Breast epithelium (tissue), 4 donors: Measurements from ENCODE around the gene SDC1. TPM values are rescaled to one million over a fixed set of nuclear protein-coding genes. Genes with fewer than 3 reads are reported as not detected.
A peak's percentile ranks its signal among the peaks of the same experiment; 100 is the strongest.
"Not testable (repeated sequence)": the region's sequence is repeated elsewhere in the genome, so short reads cannot be mapped to it uniquely, and the experiment has no call there.

ENCODE experiments used
- DNase-seq, 2 donors: peaks; one replicate each; pipeline ENCODE4 v3.0.0-alpha.2; 2019; ENCODE audit warnings: low spot score in 2 of 2
- H3K27ac ChIP-seq, 2 donors: fragments of 200-600 bp; sonication (generic) in 1 of 2; one replicate each; pipeline ENCODE4 v1.5.1; 2016 to 2019; ENCODE audit warnings: mild to moderate bottlenecking in 1 of 2
- H3K27me3 ChIP-seq, 2 donors: fragments of 200-600 bp; sonication (generic) in 1 of 2; one replicate each; pipeline versions ENCODE4 v1.5.1 to v1.6.0; 2017 to 2019; ENCODE audit warnings: control low read depth in 1 of 2, mild to moderate bottlenecking in 1 of 2
- H3K36me3 ChIP-seq: fragments of 200-600 bp; one replicate; pipeline ENCODE4 v1.5.1; 2019
- H3K4me1 ChIP-seq, 2 donors: fragments of 200-600 bp; sonication (generic); one replicate each; pipeline ENCODE4 v1.5.1; 2016 to 2019; ENCODE audit warnings: control low read depth in 1 of 2
- H3K4me3 ChIP-seq, 3 donors: fragments of 200-600 bp; sonication (generic); 1 replicate in 2 of 3; 2 replicates in 1 of 3; pipeline ENCODE4 v1.5.1; 2016 to 2019; ENCODE audit warnings: mild to moderate bottlenecking in 3 of 3, moderate library complexity in 2 of 3
- H3K9me3 ChIP-seq, 2 donors: fragments of 200-600 bp; sonication (generic) in 1 of 2; one replicate each; pipeline ENCODE4 v1.5.1; 2016 to 2019; ENCODE audit warnings: control low read depth in 1 of 2
- CTCF ChIP-seq, 3 donors: fragments of 450-650 bp; IDR thresholded peaks; one replicate each; pipeline ENCODE4 v1.5.1; 2016 to 2017; ENCODE audit warnings: antibody characterized with exemption in 3 of 3, mild to moderate bottlenecking in 3 of 3, moderate library complexity in 3 of 3
- POLR2A ChIP-seq: fragments of 450-650 bp; IDR thresholded peaks from one replicate; pipeline ENCODE4 v1.6.1; 2016; ENCODE audit warnings: antibody characterized with exemption, mild to moderate bottlenecking, moderate library complexity
- POLR2AphosphoS5 ChIP-seq, 3 donors: sonication (generic); formaldehyde crosslinking; IDR thresholded peaks; one replicate each; pipeline ENCODE4 v1.6.1; 2017; ENCODE audit warnings: antibody characterized with exemption in 3 of 3
- intact Hi-C: fragments of 100-400 bp; cut with DNase I; formaldehyde crosslinking; loops from one replicate; pipeline ENCODE4 v1.15.1; 2023; ENCODE audit warnings: low total_unique reads
- total RNA-seq, 3 donors: library from RNA; depleted of rRNA; stranded (reverse); fragments of >200 nt; gene quantifications; one replicate each; pipeline ENCODE4 v1.1.0, GENCODE V29; 2016

SDC1 gene
- 10 to 100 TPM in 2 of 3 donors, 1 to 10 TPM in 1; 2.6 to 51.8 (median 38.7) TPM for total RNA-seq

- DNase-seq, result peak; percentile 52 to 56
- peaks cover 0 to 3% of the 10 kb centered on the region in 2 donors for H3K9me3 ChIP-seq
Observed at GRCh38 chr2:20224716-20225293, at the start of gene SDC1. Gene SDC1 (minus strand): TSS chr2:20225130. CDS start chr2:20224867, 263 bp downstream.

GRCh38 chr2:20273042-20273441 lies 48.1 kb upstream of the SDC1 start:
- Histone ChIP-seq H3K9me3 (no peaks in the 10 kb centered on the region), H3K4me1 (no peaks in the 10 kb centered on the region), H3K36me3 (no peaks in the 10 kb centered on the region), H3K27me3 (no peaks in the 10 kb centered on the region), H3K27ac (no peak overlapping the region), H3K4me3 (no peak overlapping the region)
- no peak for TF ChIP-seq POLR2AphosphoS5 (IDR thresholded peaks at IDR 0.05)
- no peak for TF ChIP-seq CTCF (IDR thresholded peaks at IDR 0.05)
- intact Hi-C loops, result no loop called here
- DNase-seq, result no peak

More at GRCh38 chr2:20224716-20225293, at the start of gene SDC1:
- peak within 1 kb of the TSS; percentile 94 to 95 for H3K27ac ChIP-seq
- no peak for TF ChIP-seq POLR2AphosphoS5 (IDR thresholded peaks at IDR 0.05)
- no peak for TF ChIP-seq POLR2A
- no peak for TF ChIP-seq CTCF (IDR thresholded peaks at IDR 0.05)
- no peaks in the 10 kb centered on the region for H3K36me3 ChIP-seq
- H3K4me3 ChIP-seq, result peak within 1 kb of the TSS; percentile 50 to 96 (median 77)
- peaks cover 6 to 18% of the 10 kb centered on the region in 2 donors for H3K4me1 ChIP-seq
- no peaks in the 10 kb centered on the region for H3K27me3 ChIP-seq
- intact Hi-C loops, result loop anchor here (5.0 kb wide), 1 partner anchor 993 kb away; no protein-coding TSS in a partner anchor

- H3K27ac ChIP-seq, H3K4me1 ChIP-seq, H3K27me3 ChIP-seq, intact Hi-C loops, H3K4me3 ChIP-seq, H3K9me3 ChIP-seq, DNase-seq, H3K36me3 ChIP-seq: not testable (repeated sequence)
Observed at GRCh38 chr2:20268317-20268716, 43.4 kb upstream of the SDC1 start.

- no peak for DNase-seq
- TF ChIP-seq POLR2A (no peak), POLR2AphosphoS5 (IDR thresholded peaks at IDR 0.05) (no peak), CTCF (IDR thresholded peaks at IDR 0.05) (no peak)
Observed at GRCh38 chr2:20267529-20267928, 42.6 kb upstream of the SDC1 start.

GRCh38 chr2:20264629-20265028 lies 39.7 kb upstream of the SDC1 start:
- no peak overlapping the region for H3K4me3 ChIP-seq
- DNase-seq, result no peak
- TF ChIP-seq CTCF (IDR thresholded peaks at IDR 0.05), result no peak
- no peak for TF ChIP-seq POLR2A
- no peak for TF ChIP-seq POLR2AphosphoS5 (IDR thresholded peaks at IDR 0.05)
- no peaks in the 10 kb centered on the region for H3K9me3 ChIP-seq
- no peaks in the 10 kb centered on the region for H3K27me3 ChIP-seq
- no peaks in the 10 kb centered on the region for H3K36me3 ChIP-seq
- H3K27ac ChIP-seq, result no peak overlapping the region
- no peaks in the 10 kb centered on the region for H3K4me1 ChIP-seq
- intact Hi-C loops, result no loop called here

More at GRCh38 chr2:20267529-20267928, 42.6 kb upstream of the SDC1 start:
- intact Hi-C loops, result no loop called here
- H3K27me3 ChIP-seq, result no peaks in the 10 kb centered on the region
- H3K36me3 ChIP-seq, result no peaks in the 10 kb centered on the region
- H3K4me1 ChIP-seq, result no peaks in the 10 kb centered on the region
- H3K9me3 ChIP-seq, result no peaks in the 10 kb centered on the region
- H3K4me3 ChIP-seq, result no peak overlapping the region
- no peak overlapping the region for H3K27ac ChIP-seq
